Mucosa of descending colon (tissue), 3 donors: ENCODE data around the gene XPNPEP2. TPM values are rescaled to one million over a fixed set of nuclear protein-coding genes. Genes with fewer than 3 reads are reported as not detected.

Experiments
- ATAC-seq: fragments of 200-7000 bp; cut with Tn5 transposase; one replicate; pipeline ENCODE4 v1.9.1; 2020; ENCODE audit warnings: mild to moderate bottlenecking, moderate library complexity
- DNase-seq, 3 donors: peaks; one replicate each; pipeline ENCODE4 v3.0.0-alpha.2; 2020
- H3K36me3 ChIP-seq: fragments of 200-600 bp; one replicate; pipeline ENCODE4 v1.8.0; 2021; ENCODE audit warnings: low read depth, mild to moderate bottlenecking
- H3K4me1 ChIP-seq: fragments of 200-600 bp; one replicate; pipeline ENCODE4 v1.8.0; 2021; ENCODE audit warnings: low read depth, mild to moderate bottlenecking
- H3K4me3 ChIP-seq: fragments of 200-600 bp; one replicate; pipeline ENCODE4 v1.8.0; 2021; ENCODE audit warnings: mild to moderate bottlenecking
- H3K9me3 ChIP-seq: fragments of 200-600 bp; one replicate; pipeline ENCODE4 v1.8.0; 2021; ENCODE audit warnings: mild to moderate bottlenecking
- intact Hi-C, 2 donors: fragments of 100-400 bp; cut with DNase I in 1 of 2; cut with micrococcal nuclease in 1 of 2; formaldehyde crosslinking; loops; one replicate each; pipeline versions ENCODE4 v1.11.0 to v1.11.1; 2022; cut with DNase I, micrococcal nuclease
- total RNA-seq, 3 donors: library from RNA; stranded (reverse); fragmentation: NEBNext Ultra II Directional in 2 of 3; extraction: Animal tissue kit (Norgen Biotek cat#: 25700) in 2 of 3; gene quantifications; one replicate each; pipeline versions ENCODE4 v1.2.1 to v1.2.4, GENCODE V29; 2021 to 2023
- TF ChIP-seq, protein P1 (sequence below): fragments of 200-600 bp; IDR thresholded peaks from one replicate; pipeline ENCODE4 v1.8.0; 2022; ENCODE audit warnings: antibody characterized with exemption, mild to moderate bottlenecking
- donor health status: DM: no; HTN: no; CAD: no; lungs with moderate emphysema.
- donor health status: DM: no; HTN: no; CAD: no.
- donor health status: DM: no; HTN: yes; CAD: no.

The XPNPEP2 gene
- total RNA-seq, 3 donors from 2014 or later: 4.9 to 14.5 (median 11.3) TPM

GRCh38 chrX:129790808-129791207 is 52.0 kb downstream of the XPNPEP2 start:
- TF ChIP-seq, protein P1, sequence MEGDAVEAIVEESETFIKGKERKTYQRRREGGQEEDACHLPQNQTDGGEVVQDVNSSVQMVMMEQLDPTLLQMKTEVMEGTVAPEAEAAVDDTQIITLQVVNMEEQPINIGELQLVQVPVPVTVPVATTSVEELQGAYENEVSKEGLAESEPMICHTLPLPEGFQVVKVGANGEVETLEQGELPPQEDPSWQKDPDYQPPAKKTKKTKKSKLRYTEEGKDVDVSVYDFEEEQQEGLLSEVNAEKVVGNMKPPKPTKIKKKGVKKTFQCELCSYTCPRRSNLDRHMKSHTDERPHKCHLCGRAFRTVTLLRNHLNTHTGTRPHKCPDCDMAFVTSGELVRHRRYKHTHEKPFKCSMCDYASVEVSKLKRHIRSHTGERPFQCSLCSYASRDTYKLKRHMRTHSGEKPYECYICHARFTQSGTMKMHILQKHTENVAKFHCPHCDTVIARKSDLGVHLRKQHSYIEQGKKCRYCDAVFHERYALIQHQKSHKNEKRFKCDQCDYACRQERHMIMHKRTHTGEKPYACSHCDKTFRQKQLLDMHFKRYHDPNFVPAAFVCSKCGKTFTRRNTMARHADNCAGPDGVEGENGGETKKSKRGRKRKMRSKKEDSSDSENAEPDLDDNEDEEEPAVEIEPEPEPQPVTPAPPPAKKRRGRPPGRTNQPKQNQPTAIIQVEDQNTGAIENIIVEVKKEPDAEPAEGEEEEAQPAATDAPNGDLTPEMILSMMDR: no peak
- intact Hi-C loops: no loop called here
- Histone ChIP-seq H3K9me3 (no peaks in the 10 kb centered on the region), H3K36me3 (no peaks in the 10 kb centered on the region), H3K4me3 (no peak overlapping the region), H3K4me1 (no peaks in the 10 kb centered on the region)
- no peak for DNase-seq
- no peak for ATAC-seq

GRCh38 chrX:129791336-129791735 is 52.6 kb downstream of the XPNPEP2 start:
- TF ChIP-seq, protein P1: no peak
- intact Hi-C loops: no loop called here
- no peak overlapping the region for H3K4me3 ChIP-seq
- H3K4me1 ChIP-seq: no peaks in the 10 kb centered on the region
- H3K9me3 ChIP-seq: no peaks in the 10 kb centered on the region
- no peaks in the 10 kb centered on the region for H3K36me3 ChIP-seq
- DNase-seq: no peak
- no peak for ATAC-seq

DNA sequence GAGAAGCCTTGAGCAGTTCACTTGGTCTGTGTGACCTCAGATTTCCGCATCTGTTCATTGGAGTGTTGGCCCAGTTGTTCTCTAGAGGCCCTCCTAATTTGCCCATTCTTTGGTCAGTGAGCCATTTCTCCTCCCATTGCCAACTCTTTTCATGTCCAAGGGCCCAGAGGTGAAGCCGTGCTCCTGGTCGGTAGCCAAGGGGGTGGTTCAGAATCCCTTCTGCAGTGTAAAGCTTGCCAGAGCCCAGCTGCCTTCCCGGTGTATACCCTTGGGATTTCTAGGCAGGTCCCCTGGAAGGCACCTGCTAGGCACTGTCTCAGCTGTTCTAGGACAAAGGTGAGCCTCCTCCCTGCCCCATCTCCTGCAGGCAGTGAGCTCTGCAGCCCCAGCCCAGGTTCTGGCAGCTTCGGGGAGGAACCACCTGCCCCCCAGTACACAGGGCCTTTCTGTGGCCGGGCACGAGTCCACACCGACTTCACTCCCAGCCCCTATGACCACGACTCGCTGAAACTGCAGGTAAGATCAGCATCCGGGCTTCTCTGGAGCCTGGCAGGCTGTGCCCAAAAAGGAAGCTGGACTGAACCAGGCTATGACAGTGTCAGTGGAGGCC is 53.3 kb downstream of the XPNPEP2 start:
- ATAC-seq (no peak), DNase-seq (no peak)
- no peaks in the 10 kb centered on the region for H3K36me3 ChIP-seq
- intact Hi-C loops: no loop called here
- TF ChIP-seq, protein P1: no peak
- H3K4me1 ChIP-seq: no peaks in the 10 kb centered on the region
- no peak overlapping the region for H3K4me3 ChIP-seq
- H3K9me3 ChIP-seq: no peaks in the 10 kb centered on the region

- DNase-seq (no peak), ATAC-seq (no peak)
- intact Hi-C loops: no loop called here
- Histone ChIP-seq H3K9me3 (no peaks in the 10 kb centered on the region), H3K4me3 (no peak overlapping the region), H3K36me3 (no peaks in the 10 kb centered on the region), H3K4me1 (no peaks in the 10 kb centered on the region)
- TF ChIP-seq, protein P1: no peak
Observed at GRCh38 chrX:129792586-129793291, 54.0 kb downstream of the XPNPEP2 start.

DNA sequence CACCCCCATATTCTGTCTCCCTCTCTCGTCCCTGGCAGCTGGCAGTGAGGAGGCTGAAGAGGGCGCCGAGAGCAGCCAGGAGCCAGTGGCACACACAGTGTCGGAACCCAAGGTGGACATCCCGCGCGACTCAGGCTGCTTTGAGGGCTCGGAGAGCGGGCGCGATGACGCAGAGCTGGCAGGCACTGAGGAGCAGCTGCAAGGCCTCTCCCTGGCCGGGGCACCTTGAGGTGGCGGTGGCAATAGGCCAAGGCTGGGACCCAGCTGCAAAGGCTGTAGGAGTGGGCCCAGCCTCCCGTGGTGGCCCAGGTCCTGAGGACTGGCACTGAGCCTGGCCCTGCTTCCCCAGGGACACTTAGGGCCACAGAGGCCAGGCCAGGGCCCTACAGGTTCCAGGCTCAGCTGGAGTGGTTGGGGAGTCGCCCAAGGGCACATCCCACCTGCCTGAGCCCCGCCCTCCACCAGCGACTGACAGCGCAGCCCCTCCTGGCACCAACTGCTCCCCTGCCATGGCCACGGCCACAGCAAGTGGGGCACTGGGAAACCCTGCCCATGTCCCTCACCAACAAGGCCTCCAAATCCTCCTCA is 54.9 kb downstream of the XPNPEP2 start:
- Histone ChIP-seq H3K36me3 (no peaks in the 10 kb centered on the region), H3K4me3 (no peak overlapping the region), H3K4me1 (no peaks in the 10 kb centered on the region), H3K9me3 (no peaks in the 10 kb centered on the region)
- TF ChIP-seq, protein P1: no peak
- DNase-seq (no peak), ATAC-seq (no peak)
- intact Hi-C loops: no loop called here
